ENCODE data around the gene ALK.

Gene ALK

DNA sequence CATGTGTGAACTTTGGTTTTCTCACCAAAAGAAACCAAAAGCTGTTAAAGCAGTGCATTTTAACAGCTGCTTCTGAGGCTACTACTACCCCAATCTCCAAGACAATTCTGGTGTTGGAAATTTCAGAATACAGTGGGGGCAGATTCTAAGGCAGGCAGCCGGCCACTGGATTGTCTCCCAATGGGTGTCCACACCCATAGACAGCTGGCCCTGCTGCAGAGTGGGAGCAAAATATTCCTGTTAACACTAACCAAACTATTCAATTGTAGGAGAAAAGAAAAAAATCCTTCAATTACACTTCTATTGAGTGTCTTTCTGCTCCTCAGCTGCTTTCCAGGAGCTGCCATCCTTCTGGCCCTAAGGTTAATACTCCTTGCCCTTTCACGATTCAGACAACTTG lies 223.7 kb downstream of the ALK start:
- H3K4me3 ChIP-seq (ENCODE audit: insufficient read depth, low read depth, low read length, poor library complexity, severe bottlenecking) = no peak overlapping the region
- H3K4me1 ChIP-seq (ENCODE audit: control insufficient read depth, insufficient read depth, low read length, poor library complexity, severe bottlenecking) = no peaks in the 10 kb centered on the region
- no peaks in the 10 kb centered on the region for H3K9me3 ChIP-seq (ENCODE audit: control insufficient read depth, low read length)
- no peaks in the 10 kb centered on the region for H3K36me3 ChIP-seq (ENCODE audit: control insufficient read depth, insufficient read depth, low read length)
- DNase-seq = no peak
- no peaks in the 10 kb centered on the region for H3K27me3 ChIP-seq (replicated peaks; ENCODE audit: control insufficient read depth, insufficient read depth, low read length, poor library complexity, severe bottlenecking)
- H3K27ac ChIP-seq (ENCODE audit: insufficient read depth, low read length, poor library complexity, severe bottlenecking) = no peak overlapping the region

DNA sequence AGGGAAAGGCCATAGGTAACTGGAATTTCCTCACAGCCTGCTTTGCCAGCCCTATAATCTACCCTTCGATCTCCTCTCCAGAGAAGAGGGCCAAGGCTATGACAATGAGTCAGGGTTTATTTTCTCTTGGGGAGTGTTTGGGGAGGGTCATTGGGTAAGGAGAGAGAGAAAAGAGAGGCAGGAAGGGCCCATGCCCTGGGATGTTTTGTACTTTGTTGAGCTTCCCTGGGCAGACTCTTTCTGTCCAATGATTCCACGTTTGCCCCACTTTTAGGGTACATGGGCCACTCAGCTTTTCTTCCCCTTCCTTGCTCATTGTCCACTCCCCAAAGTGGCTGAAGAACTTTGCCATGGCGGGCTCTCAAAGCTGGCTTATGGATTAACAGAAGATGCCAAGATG lies 224.2 kb downstream of the ALK start:
- H3K4me1 ChIP-seq (ENCODE audit: control insufficient read depth, insufficient read depth, low read length, poor library complexity, severe bottlenecking) = no peaks in the 10 kb centered on the region
- no peak for DNase-seq
- no peaks in the 10 kb centered on the region for H3K27me3 ChIP-seq (replicated peaks; ENCODE audit: control insufficient read depth, insufficient read depth, low read length, poor library complexity, severe bottlenecking)
- no peaks in the 10 kb centered on the region for H3K9me3 ChIP-seq (ENCODE audit: control insufficient read depth, low read length)
- no peak overlapping the region for H3K27ac ChIP-seq (ENCODE audit: insufficient read depth, low read length, poor library complexity, severe bottlenecking)
- H3K36me3 ChIP-seq (ENCODE audit: control insufficient read depth, insufficient read depth, low read length) = no peaks in the 10 kb centered on the region
- no peak overlapping the region for H3K4me3 ChIP-seq (ENCODE audit: insufficient read depth, low read depth, low read length, poor library complexity, severe bottlenecking)

DNA sequence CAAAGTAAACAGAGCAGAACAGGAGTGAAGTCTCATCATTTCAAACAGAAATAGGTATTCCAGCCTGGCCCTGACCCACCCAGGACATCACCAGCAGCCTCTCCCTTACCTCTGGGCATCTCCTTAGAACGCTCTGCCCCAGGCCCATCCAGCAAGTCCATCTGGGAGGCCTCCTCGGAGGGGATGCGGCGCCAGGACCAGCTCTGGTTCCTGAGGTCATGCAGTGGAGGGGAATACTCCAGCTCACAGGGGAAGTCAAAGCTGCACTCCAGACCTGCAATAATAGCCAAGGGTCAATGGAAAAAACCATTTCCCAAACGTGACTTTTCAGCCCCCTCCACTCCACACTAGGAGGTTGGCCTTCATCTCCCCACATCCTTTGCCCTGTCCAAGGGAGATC lies 226.6 kb downstream of the ALK start:
- Histone ChIP-seq H3K27ac (ENCODE audit: insufficient read depth, low read length, poor library complexity, severe bottlenecking) (no peak overlapping the region), H3K4me3 (ENCODE audit: insufficient read depth, low read depth, low read length, poor library complexity, severe bottlenecking) (no peak overlapping the region), H3K9me3 (ENCODE audit: control insufficient read depth, low read length) (no peaks in the 10 kb centered on the region), H3K4me1 (ENCODE audit: control insufficient read depth, insufficient read depth, low read length, poor library complexity, severe bottlenecking) (no peaks in the 10 kb centered on the region), H3K36me3 (ENCODE audit: control insufficient read depth, insufficient read depth, low read length) (no peaks in the 10 kb centered on the region), H3K27me3 (replicated peaks; ENCODE audit: control insufficient read depth, insufficient read depth, low read length, poor library complexity, severe bottlenecking) (no peaks in the 10 kb centered on the region)
- no peak for DNase-seq

DNA sequence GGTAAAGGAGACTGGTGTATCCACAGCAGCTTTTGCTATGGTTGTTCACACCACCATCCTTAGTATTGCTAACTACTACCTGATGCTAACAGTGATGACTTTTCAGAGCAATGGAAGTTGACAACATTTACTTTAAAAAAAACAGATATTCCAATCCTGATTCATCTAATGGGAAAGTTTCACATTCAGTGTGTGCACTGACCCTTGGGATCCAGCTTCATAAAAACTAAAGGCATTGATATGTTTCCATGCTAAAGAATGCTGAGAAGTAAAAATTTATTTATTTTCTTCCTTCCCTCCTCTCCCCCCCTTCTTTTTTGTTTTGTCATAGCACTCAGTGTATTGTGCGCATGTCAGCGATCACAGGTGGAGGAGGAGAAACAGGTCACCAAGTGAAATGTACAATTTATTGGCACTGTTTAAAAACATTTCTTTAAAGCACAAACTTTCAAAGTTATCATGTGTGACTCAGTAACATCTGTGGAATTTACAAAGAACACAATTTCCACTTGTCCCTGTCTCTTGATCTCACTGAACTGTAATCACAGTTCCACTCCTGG lies 229.9 kb downstream of the ALK start:
- no peaks in the 10 kb centered on the region for H3K9me3 ChIP-seq (ENCODE audit: control insufficient read depth, low read length)
- H3K27ac ChIP-seq (ENCODE audit: insufficient read depth, low read length, poor library complexity, severe bottlenecking) = no peak overlapping the region
- H3K4me1 ChIP-seq (ENCODE audit: control insufficient read depth, insufficient read depth, low read length, poor library complexity, severe bottlenecking) = no peaks in the 10 kb centered on the region
- H3K36me3 ChIP-seq (ENCODE audit: control insufficient read depth, insufficient read depth, low read length) = no peaks in the 10 kb centered on the region
- no peak overlapping the region for H3K4me3 ChIP-seq (ENCODE audit: insufficient read depth, low read depth, low read length, poor library complexity, severe bottlenecking)
- H3K27me3 ChIP-seq (replicated peaks; ENCODE audit: control insufficient read depth, insufficient read depth, low read length, poor library complexity, severe bottlenecking) = no peaks in the 10 kb centered on the region
- DNase-seq = no peak

DNA sequence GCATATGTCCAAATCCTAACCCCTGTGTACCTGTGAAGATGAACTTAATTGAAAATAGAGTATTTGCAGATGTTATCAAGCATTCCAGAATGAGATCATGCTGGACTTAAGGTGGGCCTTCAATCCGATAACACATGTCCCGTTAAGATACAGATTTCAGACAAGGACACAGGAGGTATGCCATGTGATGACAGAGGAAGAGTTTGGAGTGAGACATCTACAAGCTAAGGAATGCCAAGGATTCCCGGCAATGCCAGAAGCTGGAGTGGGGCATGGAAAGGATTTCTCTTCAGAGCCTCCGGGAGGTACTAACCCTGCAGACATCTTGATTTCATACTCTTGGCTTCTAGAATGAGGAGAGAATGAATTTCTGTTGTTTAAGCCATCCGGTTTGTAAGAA lies 231.7 kb downstream of the ALK start:
- Histone ChIP-seq H3K9me3 (ENCODE audit: control insufficient read depth, low read length) (no peaks in the 10 kb centered on the region), H3K4me3 (ENCODE audit: insufficient read depth, low read depth, low read length, poor library complexity, severe bottlenecking) (no peak overlapping the region), H3K4me1 (ENCODE audit: control insufficient read depth, insufficient read depth, low read length, poor library complexity, severe bottlenecking) (no peaks in the 10 kb centered on the region), H3K36me3 (ENCODE audit: control insufficient read depth, insufficient read depth, low read length) (no peaks in the 10 kb centered on the region), H3K27ac (ENCODE audit: insufficient read depth, low read length, poor library complexity, severe bottlenecking) (no peak overlapping the region), H3K27me3 (replicated peaks; ENCODE audit: control insufficient read depth, insufficient read depth, low read length, poor library complexity, severe bottlenecking) (no peaks in the 10 kb centered on the region)
- DNase-seq = no peak

DNA sequence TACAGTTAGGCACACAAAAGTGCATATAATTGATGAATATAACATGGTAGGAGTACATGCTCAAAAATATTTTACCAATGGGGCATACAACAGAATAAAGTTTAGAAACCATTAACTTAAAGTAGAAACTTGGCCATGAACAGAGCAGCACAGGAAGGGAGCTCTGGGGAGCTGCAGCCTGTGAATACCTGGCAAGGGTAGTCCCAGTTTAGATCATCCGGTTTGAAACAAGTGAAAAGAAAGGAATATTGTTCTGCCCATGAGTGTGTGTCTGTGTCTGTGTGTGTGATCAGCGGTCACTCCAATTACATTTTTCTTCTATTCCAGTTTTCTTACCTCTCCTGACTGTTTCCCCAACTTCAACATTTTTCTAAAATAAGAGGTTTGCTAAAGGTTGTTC lies 233.0 kb downstream of the ALK start:
- H3K9me3 ChIP-seq (ENCODE audit: control insufficient read depth, low read length) = no peaks in the 10 kb centered on the region
- no peak for DNase-seq
- no peaks in the 10 kb centered on the region for H3K27me3 ChIP-seq (replicated peaks; ENCODE audit: control insufficient read depth, insufficient read depth, low read length, poor library complexity, severe bottlenecking)
- H3K36me3 ChIP-seq (ENCODE audit: control insufficient read depth, insufficient read depth, low read length) = no peaks in the 10 kb centered on the region
- no peaks in the 10 kb centered on the region for H3K4me1 ChIP-seq (ENCODE audit: control insufficient read depth, insufficient read depth, low read length, poor library complexity, severe bottlenecking)
- no peak overlapping the region for H3K27ac ChIP-seq (ENCODE audit: insufficient read depth, low read length, poor library complexity, severe bottlenecking)
- H3K4me3 ChIP-seq (ENCODE audit: insufficient read depth, low read depth, low read length, poor library complexity, severe bottlenecking) = no peak overlapping the region

DNA sequence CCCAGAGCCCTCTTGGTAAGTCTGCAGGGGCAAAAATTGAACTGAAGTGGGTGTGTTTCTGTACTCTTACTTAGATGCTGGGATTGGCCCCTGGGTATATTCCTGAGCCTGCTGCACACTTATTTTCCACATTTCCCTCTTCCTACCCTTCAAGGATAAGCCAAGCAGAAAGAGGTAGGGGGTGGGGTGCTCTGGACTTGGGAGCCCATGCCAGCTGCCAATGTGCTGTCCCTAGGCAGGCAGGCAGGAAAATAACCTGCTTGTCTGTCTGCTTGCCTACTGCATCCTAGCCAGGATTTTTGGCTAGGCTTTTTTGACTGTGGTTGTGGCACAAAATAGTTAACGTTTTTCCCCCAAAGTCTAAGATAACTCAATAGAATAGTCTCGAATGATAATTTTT lies 234.3 kb downstream of the ALK start:
- no peak for DNase-seq
- Histone ChIP-seq H3K27ac (ENCODE audit: insufficient read depth, low read length, poor library complexity, severe bottlenecking) (no peak overlapping the region), H3K4me3 (ENCODE audit: insufficient read depth, low read depth, low read length, poor library complexity, severe bottlenecking) (no peak overlapping the region), H3K27me3 (replicated peaks; ENCODE audit: control insufficient read depth, insufficient read depth, low read length, poor library complexity, severe bottlenecking) (peaks cover 5% of the 10 kb centered on the region), H3K36me3 (ENCODE audit: control insufficient read depth, insufficient read depth, low read length) (no peaks in the 10 kb centered on the region), H3K4me1 (ENCODE audit: control insufficient read depth, insufficient read depth, low read length, poor library complexity, severe bottlenecking) (no peaks in the 10 kb centered on the region), H3K9me3 (ENCODE audit: control insufficient read depth, low read length) (no peaks in the 10 kb centered on the region)

DNA sequence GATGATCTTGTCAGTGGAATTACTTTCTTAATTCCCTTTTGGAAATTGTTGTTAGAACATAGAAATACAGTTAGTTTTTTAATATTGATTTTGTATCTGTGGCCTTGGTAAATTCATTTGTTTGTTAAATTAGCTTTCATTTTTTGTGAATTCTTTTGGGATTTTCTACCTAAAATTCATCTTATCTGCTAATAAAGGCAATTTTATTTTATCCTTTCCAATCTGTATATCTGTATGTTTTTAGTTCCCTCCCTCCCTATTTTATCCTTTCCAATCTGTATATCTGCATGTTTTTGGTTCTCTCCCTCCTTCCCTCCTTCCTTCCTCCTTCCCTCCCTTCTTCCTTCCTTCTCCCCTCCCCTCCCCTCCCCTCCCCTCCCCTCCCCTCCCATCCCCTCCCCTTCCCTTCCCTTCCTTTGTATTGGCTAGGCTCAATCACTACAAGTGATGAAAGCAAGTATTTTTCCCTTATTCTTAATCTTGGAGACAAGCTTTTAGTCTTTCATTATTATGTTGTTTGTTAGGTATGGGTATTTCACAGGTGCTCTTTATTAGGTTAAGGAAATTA lies 244.4 kb downstream of the ALK start:
- Histone ChIP-seq H3K4me1 (ENCODE audit: control insufficient read depth, insufficient read depth, low read length, poor library complexity, severe bottlenecking) (no peaks in the 10 kb centered on the region), H3K4me3 (ENCODE audit: insufficient read depth, low read depth, low read length, poor library complexity, severe bottlenecking) (no peak overlapping the region), H3K27me3 (replicated peaks; ENCODE audit: control insufficient read depth, insufficient read depth, low read length, poor library complexity, severe bottlenecking) (no peaks in the 10 kb centered on the region), H3K9me3 (ENCODE audit: control insufficient read depth, low read length) (no peaks in the 10 kb centered on the region), H3K27ac (ENCODE audit: insufficient read depth, low read length, poor library complexity, severe bottlenecking) (no peak overlapping the region), H3K36me3 (ENCODE audit: control insufficient read depth, insufficient read depth, low read length) (no peaks in the 10 kb centered on the region)
- no peak for DNase-seq

DNA sequence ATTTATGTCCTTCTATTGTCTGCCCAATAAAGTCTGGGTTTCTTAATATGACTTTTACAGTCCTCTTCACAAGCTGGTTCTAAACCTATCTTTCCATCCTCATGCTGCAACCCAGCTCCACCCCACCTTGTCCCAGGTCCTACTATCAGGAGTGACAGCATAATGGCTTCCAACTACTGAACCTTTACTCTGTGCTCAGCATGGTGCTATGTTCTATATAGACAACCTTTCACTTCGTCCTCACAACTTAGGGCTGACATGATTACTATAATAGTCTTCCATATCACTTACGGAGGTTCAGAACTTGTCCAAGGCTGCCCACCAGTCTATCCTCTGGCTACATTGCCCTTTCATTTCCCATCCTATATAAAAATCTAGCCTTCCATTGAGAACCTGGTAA lies 256.8 kb downstream of the ALK start:
- Histone ChIP-seq H3K9me3 (ENCODE audit: control insufficient read depth, low read length) (no peaks in the 10 kb centered on the region), H3K27me3 (replicated peaks; ENCODE audit: control insufficient read depth, insufficient read depth, low read length, poor library complexity, severe bottlenecking) (no peaks in the 10 kb centered on the region), H3K27ac (ENCODE audit: insufficient read depth, low read length, poor library complexity, severe bottlenecking) (no peak overlapping the region), H3K4me1 (ENCODE audit: control insufficient read depth, insufficient read depth, low read length, poor library complexity, severe bottlenecking) (no peaks in the 10 kb centered on the region), H3K36me3 (ENCODE audit: control insufficient read depth, insufficient read depth, low read length) (no peaks in the 10 kb centered on the region), H3K4me3 (ENCODE audit: insufficient read depth, low read depth, low read length, poor library complexity, severe bottlenecking) (no peak overlapping the region)
- no peak for DNase-seq

DNA sequence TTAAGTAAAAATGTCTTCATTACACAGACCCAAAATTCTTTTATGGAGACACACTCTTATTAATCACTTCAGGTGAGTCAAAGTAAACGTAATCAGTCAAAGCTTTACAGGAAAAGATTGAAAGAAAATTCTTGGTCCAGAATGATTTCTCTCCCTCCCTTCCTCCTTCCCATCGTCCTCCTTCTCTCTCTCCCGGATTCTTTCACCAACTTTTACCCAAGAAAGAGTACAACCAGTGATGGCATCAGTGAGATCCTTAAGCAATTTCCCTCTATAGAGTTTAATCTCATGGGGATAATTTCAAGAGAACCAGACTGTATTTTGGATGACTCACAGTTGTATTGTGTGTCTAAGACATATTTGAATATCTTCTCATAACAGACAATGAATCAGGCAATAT lies 258.1 kb downstream of the ALK start:
- Histone ChIP-seq H3K4me1 (ENCODE audit: control insufficient read depth, insufficient read depth, low read length, poor library complexity, severe bottlenecking) (no peaks in the 10 kb centered on the region), H3K4me3 (ENCODE audit: insufficient read depth, low read depth, low read length, poor library complexity, severe bottlenecking) (no peak overlapping the region), H3K27me3 (replicated peaks; ENCODE audit: control insufficient read depth, insufficient read depth, low read length, poor library complexity, severe bottlenecking) (no peaks in the 10 kb centered on the region), H3K36me3 (ENCODE audit: control insufficient read depth, insufficient read depth, low read length) (no peaks in the 10 kb centered on the region), H3K9me3 (ENCODE audit: control insufficient read depth, low read length) (no peaks in the 10 kb centered on the region), H3K27ac (ENCODE audit: insufficient read depth, low read length, poor library complexity, severe bottlenecking) (no peak overlapping the region)
- no peak for DNase-seq

All from effector memory CD4-positive, alpha-beta T cell (primary cell).